HG03354 (cell line): ENCODE results near the gene DCDC2B.
"Not testable (repeated sequence)": the region's sequence is repeated elsewhere in the genome, so short reads cannot be mapped to it uniquely, and the experiment has no call there.

Experiments
- ATAC-seq: cut with Tn5 transposase; IDR thresholded peaks from one replicate; pipeline ENCODE4 v1.9.1; 2021; ENCODE audit warnings: mild to moderate bottlenecking; ENCODE audit not compliant: unreplicated experiment, poor library complexity, severe bottlenecking

Gene DCDC2B

GRCh38 chr1:32208891-32209328, at the start of gene DCDC2B:
DCDC2B (plus strand) TSS chr1:32209089; CDS start chr1:32209094, 5 bp downstream.
- no peak for ATAC-seq

GRCh38 chr1:32159189-32159588, 49.7 kb upstream of the DCDC2B start:
- peak; percentile 57 for ATAC-seq

- no peak for ATAC-seq
Observed at GRCh38 chr1:32163405-32163804, 45.5 kb upstream of the DCDC2B start.

- ATAC-seq = not testable (repeated sequence)
Observed at GRCh38 chr1:32165633-32166032, 43.3 kb upstream of the DCDC2B start.

GRCh38 chr1:32170991-32171390, 37.9 kb upstream of the DCDC2B start:
- ATAC-seq = no peak

- no peak for ATAC-seq
Observed at GRCh38 chr1:32172621-32173245, 36.2 kb upstream of the DCDC2B start.

- ATAC-seq = no peak
Observed at GRCh38 chr1:32178380-32179192, 30.3 kb upstream of the DCDC2B start.

GRCh38 chr1:32179193-32179442, 29.8 kb upstream of the DCDC2B start:
- no peak for ATAC-seq

- peak; percentile 83 for ATAC-seq
Observed at GRCh38 chr1:32179443-32180185, 29.3 kb upstream of the DCDC2B start, which contains the start of gene TXLNA. TXLNA (plus strand) TSS chr1:32179675; CDS start chr1:32180346, 671 bp downstream.

- ATAC-seq = peak; percentile 23
Observed at GRCh38 chr1:32180186-32181060, 28.5 kb upstream of the DCDC2B start.

GRCh38 chr1:32181065-32181464, 27.8 kb upstream of the DCDC2B start:
- ATAC-seq = no peak

- ATAC-seq = no peak
Observed at GRCh38 chr1:32181563-32181962, 27.3 kb upstream of the DCDC2B start.

GRCh38 chr1:32182060-32182459, 26.8 kb upstream of the DCDC2B start:
- ATAC-seq = no peak

- ATAC-seq = no peak
Observed at GRCh38 chr1:32184650-32185049, 24.2 kb upstream of the DCDC2B start.

GRCh38 chr1:32186077-32186476, 22.8 kb upstream of the DCDC2B start:
- no peak for ATAC-seq

- ATAC-seq = no peak
Observed at GRCh38 chr1:32186491-32186890, 22.4 kb upstream of the DCDC2B start.

- no peak for ATAC-seq
Observed at GRCh38 chr1:32187850-32188249, 21.0 kb upstream of the DCDC2B start.

- ATAC-seq = no peak
Observed at GRCh38 chr1:32192220-32192948, 16.5 kb upstream of the DCDC2B start.

- no peak for ATAC-seq
Observed at GRCh38 chr1:32194984-32195383, 13.9 kb upstream of the DCDC2B start.
